GM21717 (cell line): Measurements from ENCODE around the gene TRPM3.

ENCODE experiments used
- ATAC-seq: cut with Tn5 transposase; IDR thresholded peaks from one replicate; pipeline ENCODE4 v1.9.1; 2021; ENCODE audit warnings: mild to moderate bottlenecking, moderate library complexity; ENCODE audit not compliant: unreplicated experiment

Gene TRPM3

DNA sequence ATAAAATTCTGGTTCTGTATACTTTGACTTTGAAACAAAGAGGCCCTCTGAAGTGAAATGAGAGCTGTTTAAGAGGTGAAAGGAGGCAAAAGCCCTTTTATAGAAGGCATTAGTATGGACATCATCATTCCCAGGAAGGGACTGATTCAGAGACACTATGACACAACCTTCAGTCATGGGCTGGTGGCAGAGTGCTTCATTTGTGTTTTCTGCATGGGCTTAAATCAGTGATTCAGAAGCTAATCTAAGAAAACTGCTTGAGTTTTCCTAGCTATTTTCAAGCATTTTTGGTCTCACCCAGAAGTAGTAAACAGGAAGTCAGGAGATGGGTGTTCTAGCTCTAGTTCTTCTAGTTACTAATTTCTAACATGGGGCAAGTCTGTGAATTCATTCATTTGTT is 288.9 kb downstream of the TRPM3 start:
- ATAC-seq: no peak

DNA sequence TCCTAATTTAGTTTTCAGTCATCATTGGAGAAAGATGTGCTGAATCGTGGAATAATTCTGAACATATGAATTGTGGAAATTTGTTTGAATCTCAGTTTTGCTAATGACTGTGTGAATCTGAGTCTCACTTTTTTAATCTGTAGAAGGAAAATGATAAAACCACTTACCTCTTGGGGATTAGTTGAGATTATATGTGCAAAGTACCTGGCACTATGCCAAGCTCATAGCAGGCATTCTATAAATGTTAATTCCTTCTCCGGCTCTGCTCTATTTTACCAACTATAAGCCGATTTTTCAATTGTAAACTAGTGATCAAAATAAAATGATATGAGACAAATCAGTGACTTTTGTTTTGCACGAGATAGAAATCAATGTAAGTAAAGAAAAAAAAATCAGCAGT is 290.8 kb downstream of the TRPM3 start:
- no peak for ATAC-seq

DNA sequence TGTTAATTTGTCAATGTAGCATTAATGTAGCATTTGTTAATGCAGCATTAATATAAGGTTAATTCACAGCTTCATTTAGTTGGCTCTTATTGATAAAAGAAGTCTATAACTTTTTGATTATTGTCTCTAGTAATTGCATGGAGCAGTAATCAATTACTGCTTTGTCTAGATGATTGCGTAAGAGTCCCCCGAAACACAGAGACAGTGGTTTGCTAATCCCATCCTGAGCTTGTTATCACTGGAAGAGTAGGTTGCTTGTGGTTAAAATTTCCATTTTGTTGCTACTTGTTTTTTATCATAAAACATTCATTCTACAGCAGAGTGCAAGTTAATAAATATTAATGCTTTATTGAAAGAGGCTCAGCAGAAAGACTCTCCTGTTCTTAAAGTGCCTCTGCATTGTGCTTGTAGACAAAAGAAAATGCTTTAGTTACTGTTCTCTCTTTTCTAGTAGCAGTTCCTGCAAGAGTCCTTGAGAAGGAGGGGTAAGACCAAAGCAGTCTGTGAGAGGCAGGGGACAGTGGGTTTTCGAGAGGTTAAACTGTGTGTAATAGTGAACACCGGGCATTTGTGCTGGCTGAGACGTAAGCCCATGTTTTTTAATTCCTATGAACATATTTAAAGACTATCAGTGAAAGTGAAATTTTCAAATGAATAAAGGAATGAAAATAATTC is 291.7 kb downstream of the TRPM3 start:
- no peak for ATAC-seq

DNA sequence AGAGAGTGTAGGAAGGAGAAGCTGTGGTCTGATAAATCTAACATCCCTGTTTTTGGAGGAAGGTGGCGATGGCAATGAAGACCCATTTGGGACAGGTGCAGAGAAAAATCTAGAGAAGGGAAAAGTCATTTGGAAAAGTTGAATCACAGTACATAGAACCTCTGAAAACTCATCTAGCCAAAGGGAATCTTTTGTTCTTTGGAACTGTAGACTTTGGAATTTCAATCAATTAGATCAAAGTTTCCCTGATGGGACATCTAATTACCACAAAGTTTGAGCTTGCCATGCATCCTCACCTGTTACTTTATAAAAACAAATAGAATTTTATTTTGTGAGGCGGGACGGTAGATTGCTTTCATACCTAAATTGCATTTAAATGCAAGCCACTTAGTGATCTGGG is 294.9 kb downstream of the TRPM3 start:
- no peak for ATAC-seq

DNA sequence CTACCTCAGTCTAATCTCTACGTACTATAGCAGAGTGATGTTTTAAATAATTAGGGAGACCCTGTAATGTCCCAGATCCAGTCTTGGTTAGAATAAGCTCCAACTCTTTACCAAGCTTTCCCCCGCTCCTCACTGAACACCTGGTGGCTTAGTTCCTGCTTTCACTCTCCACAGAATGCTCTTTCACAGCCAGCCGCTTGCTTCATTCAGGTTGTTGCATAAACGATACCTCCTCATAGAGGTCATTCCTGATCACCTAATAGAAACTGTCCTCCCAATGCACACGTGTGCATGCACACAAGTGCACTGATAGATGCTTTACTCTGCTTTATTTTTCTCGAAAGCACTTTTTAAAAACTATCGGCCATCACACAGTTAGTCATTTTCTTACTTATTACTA is 298.1 kb downstream of the TRPM3 start:
- no peak for ATAC-seq

DNA sequence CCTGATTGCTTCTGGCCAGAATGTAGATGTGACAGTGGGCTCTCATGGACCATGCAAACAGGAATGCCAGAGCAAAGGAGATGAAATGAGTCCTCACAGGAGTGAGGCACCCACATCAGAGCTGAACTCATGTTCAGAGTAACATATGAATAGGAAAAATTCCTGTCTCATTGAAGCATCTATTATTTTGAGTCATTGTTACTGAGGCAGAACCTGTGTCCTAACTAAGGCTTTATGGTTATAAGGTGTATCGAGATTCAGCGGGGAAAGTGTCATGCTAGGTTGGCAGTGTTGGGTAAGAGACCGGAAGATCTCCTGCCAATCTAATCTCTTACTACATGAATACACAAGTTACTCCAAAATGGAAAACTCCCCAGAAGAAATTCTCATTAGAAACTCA is 304.1 kb downstream of the TRPM3 start:
- no peak for ATAC-seq

DNA sequence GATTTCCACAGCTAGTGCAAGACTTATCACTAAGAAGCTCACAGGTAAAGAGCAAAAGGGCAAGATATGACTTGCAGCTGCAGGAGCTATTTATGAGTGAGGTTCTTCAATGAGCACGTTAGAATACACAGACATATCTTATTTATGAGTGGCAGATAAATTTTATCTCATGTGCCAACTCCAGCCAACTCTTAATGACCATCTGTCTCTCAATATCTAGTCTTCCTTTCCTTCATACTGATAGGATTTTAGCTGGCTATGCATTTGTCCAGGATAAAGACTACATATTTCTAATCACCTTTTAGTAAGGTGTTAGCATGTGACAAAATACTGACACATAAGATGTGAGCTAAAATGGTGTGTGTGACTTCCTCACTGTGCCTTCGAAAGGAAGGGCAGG is 304.5 kb downstream of the TRPM3 start:
- no peak for ATAC-seq

DNA sequence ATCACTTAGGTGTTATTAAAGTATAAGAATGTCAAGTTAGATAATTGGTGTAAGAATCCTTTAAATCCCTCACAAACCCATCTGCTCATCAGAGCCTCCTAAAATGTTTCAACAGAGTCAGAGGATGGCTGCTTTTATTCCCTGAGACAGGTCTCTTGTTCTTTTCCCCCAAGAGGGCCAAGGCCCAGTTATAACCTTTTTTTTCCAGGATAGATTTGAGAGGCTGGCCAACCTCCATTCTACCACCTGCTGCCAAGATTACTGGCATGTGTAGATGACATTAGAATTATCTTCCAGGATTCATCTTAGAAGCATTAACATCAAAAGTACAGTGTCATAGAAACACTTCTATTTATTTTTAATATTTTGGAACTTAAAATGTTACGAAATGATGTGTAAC is 305.1 kb downstream of the TRPM3 start:
- no peak for ATAC-seq

DNA sequence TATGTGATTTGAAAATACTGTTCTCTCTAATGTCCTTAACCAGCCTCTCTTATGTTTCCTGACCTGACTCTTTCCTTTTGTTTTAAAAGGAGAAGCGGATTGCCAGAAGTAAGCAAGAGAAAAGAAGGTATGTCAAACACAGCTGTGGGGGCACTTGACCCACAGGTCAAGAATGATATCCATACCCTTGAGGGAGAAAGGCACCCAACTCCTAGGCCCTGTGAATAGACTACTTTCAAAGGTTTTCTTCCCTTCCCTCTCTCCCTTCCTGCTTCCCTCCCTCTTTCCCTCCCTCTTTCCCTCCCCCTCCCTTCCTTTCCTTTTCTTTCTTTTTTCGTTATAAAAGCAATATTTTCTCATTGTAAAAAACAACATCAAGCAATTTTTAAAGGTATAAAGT is 306.8 kb downstream of the TRPM3 start:
- ATAC-seq: no peak

DNA sequence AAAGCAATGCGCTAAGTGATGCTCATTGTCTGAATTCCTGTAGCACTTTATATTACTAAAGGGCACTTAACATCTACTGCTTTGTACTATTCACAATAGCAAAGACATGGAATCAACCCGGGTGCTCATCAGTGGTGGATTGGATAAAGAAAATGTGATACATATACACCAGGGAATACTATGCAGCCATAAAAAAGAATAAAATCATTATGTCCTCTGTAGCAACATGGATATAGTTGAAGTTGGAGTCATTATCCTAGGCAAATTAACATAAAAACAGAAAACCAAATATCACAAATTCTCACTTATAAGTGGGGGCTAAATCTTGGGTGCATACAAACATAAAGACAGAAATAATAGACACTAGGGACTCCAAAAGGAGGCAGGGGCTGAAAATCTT is 308.3 kb downstream of the TRPM3 start:
- ATAC-seq: no peak

DNA sequence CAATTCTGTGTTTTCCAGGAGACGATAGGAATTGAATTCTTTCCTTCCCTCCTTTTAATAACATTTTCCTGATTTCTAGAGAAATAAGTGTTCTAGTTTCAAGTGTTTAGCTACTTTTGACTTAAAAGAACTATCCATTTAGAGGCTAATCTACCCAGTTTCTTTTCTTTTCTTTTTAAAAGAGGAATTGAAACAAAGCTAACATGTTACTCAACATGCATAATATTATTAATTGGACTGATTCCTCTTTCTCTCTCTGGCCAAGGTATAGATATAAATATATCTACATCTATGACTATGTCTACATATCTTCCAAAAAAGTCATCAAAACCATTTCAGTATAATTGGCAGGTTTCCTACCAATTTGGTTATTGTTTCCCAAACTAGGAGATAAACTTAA is 309.8 kb downstream of the TRPM3 start:
- ATAC-seq: no peak

DNA sequence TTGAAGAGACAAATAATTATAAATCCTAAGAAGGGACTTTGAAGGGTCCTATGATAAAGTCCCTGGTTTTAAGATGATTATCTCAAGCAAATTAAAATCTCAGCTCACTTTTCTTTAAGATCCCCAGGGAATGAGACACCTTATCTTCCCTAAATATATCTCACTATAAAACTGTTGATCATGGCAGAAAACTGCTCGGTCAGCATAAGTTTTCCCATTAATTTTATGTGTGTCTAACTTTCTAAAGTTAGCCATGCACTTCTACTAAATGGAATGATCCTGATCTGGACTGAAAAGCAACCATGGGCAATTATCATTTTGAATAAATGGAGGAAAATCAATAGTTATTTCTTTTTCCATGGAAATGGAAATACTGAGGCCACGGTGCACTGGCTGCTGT is 314.5 kb downstream of the TRPM3 start:
- ATAC-seq: no peak

DNA sequence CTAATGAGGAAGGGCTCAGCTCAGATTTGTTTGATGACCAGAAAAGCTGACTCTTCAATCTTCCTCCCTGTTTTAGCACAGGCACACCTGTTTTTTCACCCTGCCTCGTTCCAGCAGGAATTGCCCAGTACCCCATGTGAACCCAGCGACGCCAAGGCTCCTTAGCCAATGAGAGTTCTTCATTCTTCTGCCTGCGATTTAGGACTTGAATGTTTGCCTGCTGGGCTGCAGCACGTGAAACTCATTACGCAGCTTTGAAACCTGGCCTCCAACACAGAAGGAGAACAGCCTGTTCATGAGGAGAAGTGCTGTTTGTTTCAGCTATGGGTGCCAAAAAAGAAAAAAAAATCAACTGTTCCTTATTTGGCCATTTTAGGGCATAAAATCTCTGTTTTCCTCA is 315.5 kb downstream of the TRPM3 start:
- ATAC-seq: no peak

DNA sequence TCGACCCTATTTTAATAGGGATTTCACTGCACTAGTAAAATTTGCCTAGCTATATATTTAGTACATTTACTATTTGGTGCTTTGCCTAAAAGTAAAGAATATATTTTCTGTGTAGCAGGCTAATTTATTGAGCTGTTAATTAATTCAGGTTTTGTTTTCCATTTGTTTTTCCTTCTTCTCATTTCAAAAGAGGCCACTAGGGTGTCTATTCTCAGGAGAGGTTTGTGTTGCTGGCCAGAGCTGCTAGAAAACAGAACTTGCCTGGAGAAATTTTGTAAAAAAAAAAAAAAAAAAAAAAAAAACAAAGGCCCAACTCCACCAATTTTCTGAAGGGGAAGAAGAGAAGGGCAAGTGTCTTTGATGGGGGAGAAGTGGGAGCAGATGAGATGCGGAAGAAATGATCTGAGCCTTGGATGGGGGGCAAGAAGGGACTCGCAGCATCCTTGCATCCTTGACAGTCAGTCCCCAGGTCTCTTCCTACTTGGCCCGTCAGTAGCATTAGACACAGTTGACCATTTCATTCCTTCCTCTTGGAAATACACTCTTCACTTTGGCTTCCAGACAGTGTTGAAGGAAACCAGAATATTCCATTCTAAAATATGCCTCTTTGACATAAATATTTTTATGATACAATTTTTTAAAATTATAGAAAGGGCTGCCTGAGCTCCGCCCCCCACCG is 318.5 kb downstream of the TRPM3 start:
- ATAC-seq: no peak

DNA sequence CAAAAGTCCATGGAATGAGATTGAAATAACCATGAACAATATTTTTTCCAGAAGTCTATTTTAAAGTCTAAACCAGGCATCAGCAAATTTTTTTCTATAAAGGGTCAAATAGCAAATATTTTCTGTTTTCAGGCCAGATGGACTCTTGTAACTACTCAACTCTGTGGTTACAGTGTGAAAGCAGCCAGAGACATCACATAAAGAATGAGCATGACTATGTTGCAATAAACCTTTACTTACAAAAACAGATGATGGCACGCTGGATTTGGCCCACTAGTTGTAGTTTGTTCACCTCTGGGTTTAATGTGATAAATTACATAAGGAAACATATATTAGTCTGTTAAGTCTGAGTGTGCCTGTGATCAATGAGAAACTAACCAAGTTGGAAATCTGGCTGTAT is 319.2 kb downstream of the TRPM3 start:
- no peak for ATAC-seq

DNA sequence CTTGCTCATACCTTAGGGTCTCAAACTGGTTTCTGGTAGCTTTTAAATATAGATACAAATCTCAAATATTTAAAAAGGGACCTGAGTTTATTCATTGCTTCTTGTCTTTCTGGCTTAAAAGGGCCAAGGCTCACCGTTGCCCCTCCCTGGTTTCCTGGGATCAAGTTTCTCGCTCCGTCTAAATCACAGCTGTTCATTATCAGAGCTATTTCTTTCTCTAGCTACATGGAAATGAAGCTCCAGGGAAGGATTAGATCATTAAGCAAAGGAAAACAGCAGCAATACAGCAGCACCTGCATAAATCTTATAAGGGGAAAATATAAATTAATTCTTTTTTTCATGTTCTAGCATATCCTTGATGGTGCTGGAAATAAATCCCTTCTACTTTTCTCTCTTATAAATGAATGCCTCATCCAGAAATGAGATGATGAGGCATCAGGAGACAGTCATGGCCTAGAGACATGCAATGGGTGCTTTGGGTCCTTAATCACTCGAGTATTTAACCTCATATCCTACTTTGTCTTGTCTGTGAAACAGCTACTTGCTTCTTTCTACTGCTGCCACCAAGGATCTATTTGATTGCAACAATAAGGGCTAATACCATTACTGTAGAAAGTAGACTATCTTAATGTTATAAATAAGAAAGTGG is 320.1 kb downstream of the TRPM3 start:
- no peak for ATAC-seq

DNA sequence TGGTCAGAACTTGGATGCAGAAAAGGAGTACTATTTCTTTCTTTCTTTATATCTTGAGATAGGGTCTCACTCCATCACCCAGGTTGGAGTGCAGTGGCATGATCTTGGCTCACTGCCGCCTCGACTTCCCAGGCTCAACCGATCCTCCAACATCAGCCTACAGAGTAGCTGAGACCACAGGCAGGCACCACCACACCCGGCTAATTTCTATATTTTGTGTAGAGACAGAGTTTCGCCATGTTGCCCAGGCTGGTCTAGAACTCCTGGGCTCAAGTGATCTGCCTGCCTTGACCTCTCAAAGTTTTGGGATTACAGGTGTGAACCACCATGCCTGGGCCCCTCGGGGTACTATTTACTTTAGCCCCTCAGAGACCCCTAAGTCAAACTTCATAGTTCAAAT is 323.4 kb downstream of the TRPM3 start:
- ATAC-seq: no peak

DNA sequence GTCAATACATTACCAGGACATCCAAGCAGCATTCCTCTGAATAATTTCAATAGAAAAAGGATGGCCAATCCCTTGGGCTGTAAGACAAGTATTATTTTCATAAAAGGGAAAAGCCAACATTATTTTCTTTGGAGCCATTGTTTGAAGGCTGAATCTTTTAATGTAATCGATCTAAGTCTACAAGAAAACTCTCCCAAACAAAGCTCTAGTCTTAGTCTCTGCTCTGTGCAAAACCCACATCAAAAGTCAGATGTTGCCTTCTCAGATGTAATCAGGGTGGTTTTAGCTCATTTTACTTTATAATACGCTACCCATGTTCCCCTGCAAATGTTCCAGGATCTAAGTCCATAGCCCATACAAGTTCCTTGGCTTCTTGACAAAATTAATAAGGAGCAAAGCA is 325.6 kb downstream of the TRPM3 start:
- ATAC-seq: no peak

DNA sequence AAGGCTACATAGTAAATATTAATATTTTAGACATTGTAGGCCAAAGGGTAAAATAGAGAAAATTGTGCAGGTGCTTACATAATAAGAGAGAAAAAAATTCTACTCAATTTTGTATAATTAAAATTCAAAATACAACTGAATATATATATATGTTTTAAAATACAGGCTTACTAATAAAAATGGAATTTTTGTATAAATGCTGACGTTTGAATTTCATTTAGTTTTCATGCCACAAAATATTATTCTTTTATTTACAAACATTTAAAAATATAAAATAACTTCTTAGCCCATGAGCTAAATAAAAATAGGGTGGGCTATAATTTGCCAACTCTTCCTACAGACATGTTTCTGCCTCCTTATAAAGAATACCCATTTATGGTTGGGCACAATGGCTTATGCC is 328.6 kb downstream of the TRPM3 start:
- no peak for ATAC-seq

DNA sequence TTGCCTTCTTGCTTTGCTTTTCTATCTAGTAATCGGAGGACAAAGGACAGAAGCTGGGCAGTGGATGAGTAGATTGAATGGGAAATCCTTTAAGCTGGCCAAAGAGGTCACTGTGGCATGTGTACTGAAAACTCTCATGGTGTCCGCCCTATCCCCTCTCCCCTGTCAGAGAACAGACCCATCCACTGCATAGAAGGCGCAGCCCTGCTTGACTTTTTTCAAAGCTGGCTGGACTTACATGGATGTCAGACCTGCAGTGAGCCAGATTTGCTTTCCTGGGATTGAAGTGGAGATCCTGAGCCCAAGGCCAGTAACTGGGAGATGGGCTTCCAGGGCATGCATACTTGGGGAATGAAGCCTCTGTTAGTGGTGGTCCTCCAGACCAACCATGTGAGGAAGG is 329.5 kb downstream of the TRPM3 start:
- no peak for ATAC-seq

DNA sequence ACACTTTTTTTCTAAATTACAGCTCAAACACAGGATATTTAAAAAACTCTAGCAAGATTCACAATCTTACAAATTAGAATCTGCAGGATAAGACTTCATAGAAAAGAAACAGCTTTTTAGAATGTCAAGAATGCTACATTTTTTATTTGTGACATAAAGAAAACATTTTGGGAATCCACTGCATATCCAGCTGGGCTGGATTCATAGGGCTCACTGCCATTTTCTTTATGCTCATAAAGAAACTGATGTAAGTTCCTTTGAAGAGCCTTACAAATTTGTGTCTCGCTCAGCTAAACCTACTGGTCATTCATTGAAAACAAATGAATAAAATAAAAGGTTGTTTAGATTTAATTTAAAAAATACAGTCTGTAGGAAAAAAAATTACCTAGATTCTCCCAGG is 332.3 kb downstream of the TRPM3 start:
- ATAC-seq: no peak

DNA sequence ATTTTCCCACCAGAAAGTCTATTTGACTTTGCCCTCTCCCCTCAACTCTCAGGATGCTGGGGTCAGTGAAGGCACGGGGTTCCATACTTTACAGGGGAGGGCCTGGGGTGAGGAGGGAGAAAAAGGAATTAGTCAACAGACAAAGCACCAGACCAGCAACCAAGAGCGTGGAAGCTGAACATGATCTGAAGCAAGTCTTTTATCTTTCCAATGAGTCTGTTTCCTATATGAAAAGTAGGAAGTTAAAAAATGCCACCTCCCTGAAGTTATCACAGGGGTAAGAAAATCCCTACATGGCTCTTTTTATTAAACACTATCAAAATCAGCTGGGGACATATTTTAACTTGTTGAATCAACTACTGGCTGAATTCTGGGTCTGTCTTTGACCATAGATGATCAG is 337.0 kb downstream of the TRPM3 start:
- ATAC-seq: no peak

DNA sequence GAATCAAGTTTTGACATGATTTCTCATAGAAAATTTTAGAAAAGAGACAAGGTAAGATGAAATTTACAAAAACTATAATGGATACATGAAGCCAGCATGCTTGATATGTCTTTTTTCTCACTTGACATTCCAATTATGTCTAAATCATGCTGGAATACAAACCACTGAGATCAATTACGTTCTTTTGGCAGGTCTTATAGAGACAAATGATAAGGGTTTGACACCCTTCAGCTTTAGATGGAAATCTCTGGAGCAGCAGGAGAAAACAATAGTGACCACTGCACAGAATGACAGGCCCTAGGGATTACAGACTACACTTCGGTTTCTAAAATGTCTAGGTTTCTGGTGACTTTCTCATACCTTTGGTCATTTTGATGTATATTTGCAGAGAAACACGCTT is 342.9 kb downstream of the TRPM3 start:
- ATAC-seq: no peak
